Transverse colon (tissue), 4 donors: ENCODE results near the gene TFEB. TPM values are rescaled to one million over a fixed set of nuclear protein-coding genes. Genes with fewer than 3 reads are reported as not detected.

ENCODE experiments used
- DNase-seq: peaks from one replicate; pipeline ENCODE4 v3.0.0-alpha.2; 2019
- H3K27ac ChIP-seq, 4 donors: fragments of 200-600 bp; sonication (generic); 2 replicates each; pipeline ENCODE4 v1.5.1; 2016 to 2018; ENCODE audit warnings: inconsistent platforms in 4 of 4
- H3K27me3 ChIP-seq: fragments of 200-600 bp; sonication (generic); 2 replicates; pipeline ENCODE4 v1.5.1; 2017; ENCODE audit warnings: inconsistent platforms
- H3K36me3 ChIP-seq, 4 donors: fragments of 200-600 bp; sonication (generic); 2 replicates each; pipeline ENCODE4 v1.5.1; 2017 to 2019; ENCODE audit warnings: inconsistent platforms in 4 of 4
- H3K4me1 ChIP-seq, 4 donors: fragments of 200-600 bp; sonication (generic); 2 replicates each; pipeline ENCODE4 v1.5.1; 2017 to 2020; ENCODE audit warnings: inconsistent platforms in 4 of 4
- H3K4me3 ChIP-seq, 4 donors: fragments of 200-600 bp; sonication (generic); 1 replicate in 1 of 4; 2 replicates in 3 of 4; pipeline versions ENCODE4 v1.5.1 to v1.6.1; 2017 to 2019; ENCODE audit warnings: inconsistent platforms in 4 of 4
- H3K9me3 ChIP-seq, 2 donors: fragments of 200-600 bp; sonication (generic); 2 replicates each; pipeline ENCODE4 v1.5.1; 2017 to 2019; ENCODE audit warnings: inconsistent platforms in 2 of 2
- CTCF ChIP-seq, 5 experiments: fragments of 200-600 bp in 3 of 5; fragments of 450-650 bp in 2 of 5; sonication (generic) in 3 of 5; IDR thresholded peaks; 1 replicate in 2 of 5; 2 replicates in 3 of 5; pipeline ENCODE4 v1.5.1; 2016 to 2017; ENCODE audit warnings: antibody characterized with exemption in 5 of 5, inconsistent platforms in 3 of 5, mild to moderate bottlenecking in 2 of 5, moderate library complexity in 1 of 5
- EP300 ChIP-seq: sonication (generic); formaldehyde crosslinking; IDR thresholded peaks from one replicate; pipeline ENCODE4 v1.6.1; 2017; ENCODE audit warnings: antibody characterized with exemption, low read depth
- POLR2A ChIP-seq: fragments of 450-650 bp; IDR thresholded peaks from one replicate; pipeline ENCODE4 v1.6.1; 2016; ENCODE audit warnings: antibody characterized with exemption, mild to moderate bottlenecking, moderate library complexity
- POLR2AphosphoS5 ChIP-seq, 3 donors: sonication (generic); formaldehyde crosslinking; IDR thresholded peaks; one replicate each; pipeline ENCODE4 v1.6.1; 2016; ENCODE audit warnings: antibody characterized with exemption in 3 of 3
- WGBS, 2 donors: methylation state at CpG; one replicate each; pipeline ENCODE4 v1.1.5; 2018; ENCODE audit warnings: low coverage in 1 of 2; 5-methylcytosine and 5-hydroxymethylcytosine counted together
- in situ Hi-C, 4 donors: fragments of 200-750 bp; cut with MboI; loops; one replicate each; pipeline versions ENCODE4 v1.15.0 to v1.15.1; 2017; ENCODE audit warnings: low sequenced_read_pairs in 3 of 4, low pct_ligation_motif_present in 1 of 4, low pct_unique_long_range_greater_than_20kb in 1 of 4
- intact Hi-C: fragments of 100-400 bp; cut with DNase I; formaldehyde crosslinking; loops from one replicate; pipeline ENCODE4 v1.15.1; 2023; ENCODE audit warnings: low total_unique reads
- total RNA-seq, 4 donors: library from RNA; depleted of rRNA; stranded (reverse); fragments of >200 nt; gene quantifications; one replicate each; pipeline ENCODE4 v1.1.0, GENCODE V29; 2016

The TFEB gene
- total RNA-seq, 4 donors from 2014 or later = 30.4 to 47.1 (median 38.1) TPM

GRCh38 chr6:41700463-41701347, 34.7 kb downstream of the TFEB start:
- no peaks in the 10 kb centered on the region for H3K27me3 ChIP-seq
- H3K4me1 ChIP-seq = peaks cover 8 to 19% (median 15%) of the 10 kb centered on the region in 4 donors
- H3K9me3 ChIP-seq = no peaks in the 10 kb centered on the region
- no peak for TF ChIP-seq POLR2AphosphoS5 (IDR thresholded peaks at IDR 0.05)
- TF ChIP-seq POLR2A = no peak
- no peak for TF ChIP-seq CTCF (IDR thresholded peaks at IDR 0.05)
- TF ChIP-seq EP300 = no peak
- 85 to 95% methylated on average over 7 to 20 of the region's 20 CpGs for WGBS, 2 donors
- H3K36me3 ChIP-seq = no peaks in the 10 kb centered on the region
- DNase-seq = no peak
- no peak overlapping the region for H3K27ac ChIP-seq
- in situ Hi-C loops (no loop called here), intact Hi-C loops (no loop called here)
- no peak overlapping the region for H3K4me3 ChIP-seq

- no peaks in the 10 kb centered on the region for H3K27me3 ChIP-seq
- H3K9me3 ChIP-seq = no peaks in the 10 kb centered on the region
- TF ChIP-seq EP300 (no peak), CTCF (IDR thresholded peaks at IDR 0.05) (no peak), POLR2A (no peak), POLR2AphosphoS5 (IDR thresholded peaks at IDR 0.05) (no peak)
- no peak overlapping the region for H3K4me3 ChIP-seq
- no peak for DNase-seq
- peaks cover 0 to 3% (median 0%) of the 10 kb centered on the region in 4 donors for H3K4me1 ChIP-seq
- intact Hi-C loops (no loop called here), in situ Hi-C loops (loop anchor here in 1 of 4 donors (25.0 kb wide), 2 partner anchors 237 to 337 kb away; no protein-coding TSS in a partner anchor)
- no peaks in the 10 kb centered on the region for H3K36me3 ChIP-seq
- 42% methylated on average over 2 of the region's 2 CpGs; no CpG with 5 or more reads in 1 of the 2 donors for WGBS, 2 donors
- no peak overlapping the region for H3K27ac ChIP-seq
Measured at GRCh38 chr6:41699063-41699462, 36.3 kb downstream of the TFEB start.

- 79 to 86% methylated on average over 7 to 15 of the region's 15 CpGs for WGBS, 2 donors
- Histone ChIP-seq H3K27me3 (no peaks in the 10 kb centered on the region), H3K4me1 (no peaks in the 10 kb centered on the region), H3K27ac (no peak overlapping the region), H3K36me3 (no peaks in the 10 kb centered on the region), H3K9me3 (no peaks in the 10 kb centered on the region), H3K4me3 (no peak overlapping the region)
- intact Hi-C loops = no loop called here
- TF ChIP-seq POLR2AphosphoS5 (IDR thresholded peaks at IDR 0.05) (no peak), EP300 (no peak), CTCF (IDR thresholded peaks at IDR 0.05) (no peak), POLR2A (no peak)
- in situ Hi-C loops = loop anchor here in 1 of 4 donors (25.0 kb wide), 2 partner anchors 236 to 336 kb away; no protein-coding TSS in a partner anchor
- DNase-seq = no peak
Measured at GRCh38 chr6:41697861-41698781, 37.3 kb downstream of the TFEB start.

- no peak overlapping the region for H3K4me3 ChIP-seq
- H3K27me3 ChIP-seq = no peaks in the 10 kb centered on the region
- no peak overlapping the region for H3K27ac ChIP-seq
- H3K4me1 ChIP-seq = no peaks in the 10 kb centered on the region
- intact Hi-C loops = no loop called here
- no peak for TF ChIP-seq CTCF (IDR thresholded peaks at IDR 0.05)
- no peak for TF ChIP-seq POLR2A
- H3K9me3 ChIP-seq = no peaks in the 10 kb centered on the region
- no peak for DNase-seq
- in situ Hi-C loops = loop anchor here in 1 of 4 donors (25.0 kb wide), 2 partner anchors 234 to 334 kb away; no protein-coding TSS in a partner anchor
- H3K36me3 ChIP-seq = no peaks in the 10 kb centered on the region
- WGBS, 2 donors = 94 to 98% methylated on average over 4 to 6 of the region's 6 CpGs
Measured at GRCh38 chr6:41696788-41697187, 38.6 kb downstream of the TFEB start.
